ENCODE data around the gene MYRIP. TPM values are rescaled to one million over a fixed set of nuclear protein-coding genes. Genes with fewer than 3 reads are reported as not detected.

The MYRIP gene
- total RNA-seq, 1 experiment from 2014 or later: 1.6 TPM

GRCh38 chr3:39783680-39784079 lies 25.7 kb upstream of the MYRIP start:
- DNase-seq (ENCODE audit: low spot score) (no peak), ATAC-seq (no peak)
- Mint-ChIP-seq H3K9me3 (peaks cover 5% of the 10 kb centered on the region), H3K27ac (no peak overlapping the region), H3K27me3 (ENCODE audit: low read depth) (no peaks in the 10 kb centered on the region; the same call in 1 of the 2 replicates), H3K36me3 (peaks cover 4% of the 10 kb centered on the region), H3K4me1 (no peaks in the 10 kb centered on the region), H3K4me3 (no peak overlapping the region)
- CTCF ChIA-PET: no interaction called here
- POLR2A ChIA-PET: no interaction called here
- TF ChIP-seq ZMAT4 (CRISPR knock-in tag; IDR thresholded peaks at IDR 0.05) (no peak), USF1 (CRISPR knock-in tag; IDR thresholded peaks at IDR 0.05) (no peak), ZNF138 (CRISPR knock-in tag; conservative IDR thresholded peaks at IDR 0.05) (no peak), NFYB (CRISPR knock-in tag; conservative IDR thresholded peaks at IDR 0.05; ENCODE audit: low read depth) (no peak), AR (CRISPR knock-in tag; IDR thresholded peaks at IDR 0.05) (no peak), SMAD4 (CRISPR knock-in tag; IDR thresholded peaks at IDR 0.05) (no peak), ZNF512 (CRISPR knock-in tag; IDR thresholded peaks at IDR 0.05; ENCODE audit: borderline replicate concordance) (no peak), SP1 (CRISPR knock-in tag; conservative IDR thresholded peaks at IDR 0.05) (no peak), ETV6 (CRISPR knock-in tag; IDR thresholded peaks at IDR 0.05) (no peak), TEAD1 (CRISPR knock-in tag; IDR thresholded peaks at IDR 0.05) (no peak)

GRCh38 chr3:39784922-39785321 lies 24.5 kb upstream of the MYRIP start:
- DNase-seq (ENCODE audit: low spot score) (no peak), ATAC-seq (no peak)
- Mint-ChIP-seq H3K4me3 (no peak overlapping the region), H3K4me1 (no peaks in the 10 kb centered on the region), H3K9me3 (no peaks in the 10 kb centered on the region), H3K36me3 (no peaks in the 10 kb centered on the region), H3K27me3 (ENCODE audit: low read depth) (no peaks in the 10 kb centered on the region; the same call in 1 of the 2 replicates), H3K27ac (no peak overlapping the region)
- POLR2A ChIA-PET: no interaction called here
- CTCF ChIA-PET: no interaction called here
- no peak for TF ChIP-seq GABPB1 (CRISPR knock-in tag; IDR thresholded peaks at IDR 0.05)
- no peak for TF ChIP-seq ZNF219 (CRISPR knock-in tag; IDR thresholded peaks at IDR 0.05; ENCODE audit: borderline replicate concordance)
- TF ChIP-seq ZNF232 (CRISPR knock-in tag; IDR thresholded peaks at IDR 0.05): no peak
- TF ChIP-seq PRDM15 (CRISPR knock-in tag; IDR thresholded peaks at IDR 0.05): no peak
- no peak for TF ChIP-seq IRF2 (CRISPR knock-in tag; IDR thresholded peaks at IDR 0.05; ENCODE audit: borderline replicate concordance, low read depth)
- TF ChIP-seq RORB (CRISPR knock-in tag; IDR thresholded peaks at IDR 0.05): no peak
- no peak for TF ChIP-seq TP53 (CRISPR knock-in tag; IDR thresholded peaks at IDR 0.05)
- no peak for TF ChIP-seq JUN (CRISPR knock-in tag; IDR thresholded peaks at IDR 0.05)
- TF ChIP-seq ATF2 (CRISPR knock-in tag; IDR thresholded peaks at IDR 0.05; ENCODE audit: borderline replicate concordance, low read depth): no peak
- TF ChIP-seq GRHL2 (CRISPR knock-in tag; IDR thresholded peaks at IDR 0.05; ENCODE audit: insufficient replicate concordance, severe bottlenecking): no peak
- TF ChIP-seq E2F1 (CRISPR knock-in tag; IDR thresholded peaks at IDR 0.05): no peak
